Measurements from ENCODE around the gene ETV5.

ETV5 gene

DNA sequence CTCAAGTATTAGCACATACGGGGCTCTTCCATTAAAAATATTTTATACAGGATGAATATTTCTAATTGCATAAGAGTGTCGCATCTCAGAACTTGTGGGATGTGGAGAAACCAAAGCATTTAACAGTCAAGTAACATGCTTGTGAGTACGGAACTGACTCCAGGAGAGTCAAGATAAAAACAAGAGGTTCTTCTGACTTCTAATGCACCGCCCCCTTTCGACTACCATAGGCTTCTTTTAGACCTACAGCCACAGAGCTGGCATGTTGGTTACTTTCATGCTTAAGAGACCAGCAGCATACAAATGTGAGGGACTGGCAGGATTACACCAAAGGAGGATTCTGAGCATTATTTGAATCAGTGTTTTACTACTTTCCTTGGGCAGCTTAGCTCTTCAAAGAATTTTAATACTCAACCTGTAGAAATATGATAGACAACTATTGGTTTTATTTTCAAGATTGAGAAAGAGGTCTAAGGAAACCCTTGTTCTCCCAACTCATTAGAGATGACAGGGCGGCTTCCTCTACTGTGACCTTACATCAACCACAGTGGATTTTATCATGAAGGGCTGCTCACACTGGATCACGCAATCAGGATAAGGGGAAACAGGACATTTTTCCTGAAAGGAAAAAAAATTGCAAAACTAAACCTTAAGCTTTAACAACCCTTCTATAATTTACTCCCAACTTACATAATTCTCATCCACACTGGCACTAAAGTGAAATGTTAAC is 14.0 kb downstream of the ETV5 start:
- no peak for DNase-seq

DNA sequence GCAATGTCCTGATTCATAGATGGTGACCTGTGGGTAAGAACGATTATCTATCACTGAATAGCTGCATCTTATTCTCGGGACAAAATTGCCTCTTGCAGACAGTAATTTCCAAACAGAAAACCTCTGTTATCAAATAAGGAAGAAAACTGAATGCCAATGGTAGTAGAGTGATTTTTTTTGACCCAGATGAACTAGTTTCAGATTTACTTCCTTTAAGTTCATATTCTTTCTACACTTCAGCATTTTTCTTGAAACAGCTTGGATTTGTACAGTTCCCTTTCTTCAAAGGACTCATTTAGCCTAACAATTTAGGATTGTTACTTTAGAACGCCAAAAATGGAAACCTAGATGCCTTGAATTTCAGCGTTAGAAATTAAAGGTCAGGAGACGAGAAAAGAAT is 14.6 kb downstream of the ETV5 start:
- DNase-seq = no peak

DNA sequence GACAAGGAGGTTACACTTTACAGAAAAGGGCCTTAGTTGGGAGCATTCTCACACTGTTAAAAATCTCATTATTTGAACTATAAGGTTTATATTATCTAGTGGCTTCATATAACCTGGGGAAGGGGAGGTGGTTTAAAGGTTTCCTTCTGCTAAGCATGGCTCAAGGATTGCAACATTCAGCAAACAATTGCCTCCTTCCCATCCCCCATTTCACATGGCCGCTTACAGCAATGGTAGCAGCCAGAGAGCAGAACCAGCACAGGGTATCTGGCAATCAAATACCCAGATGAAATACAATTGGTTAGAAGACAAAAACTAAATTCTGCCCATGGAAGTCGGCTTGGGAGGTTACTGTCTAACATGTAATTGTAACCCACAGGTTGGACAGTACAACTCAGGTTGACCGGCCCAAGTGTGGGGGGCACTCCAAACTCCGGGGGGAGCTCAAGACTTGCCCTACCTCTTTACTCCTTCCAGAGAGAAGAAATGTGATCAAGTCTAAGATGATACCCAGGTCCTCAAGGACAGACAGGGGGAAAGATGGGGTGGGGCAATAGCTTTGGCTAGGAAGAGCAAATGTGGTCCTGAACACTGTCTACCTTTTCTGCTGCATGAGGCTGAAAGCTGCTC is 15.5 kb downstream of the ETV5 start:
- DNase-seq = no peak

- no peak for DNase-seq
Measured at GRCh38 chr3:186092360-186093070, 16.4 kb downstream of the ETV5 start.

DNA sequence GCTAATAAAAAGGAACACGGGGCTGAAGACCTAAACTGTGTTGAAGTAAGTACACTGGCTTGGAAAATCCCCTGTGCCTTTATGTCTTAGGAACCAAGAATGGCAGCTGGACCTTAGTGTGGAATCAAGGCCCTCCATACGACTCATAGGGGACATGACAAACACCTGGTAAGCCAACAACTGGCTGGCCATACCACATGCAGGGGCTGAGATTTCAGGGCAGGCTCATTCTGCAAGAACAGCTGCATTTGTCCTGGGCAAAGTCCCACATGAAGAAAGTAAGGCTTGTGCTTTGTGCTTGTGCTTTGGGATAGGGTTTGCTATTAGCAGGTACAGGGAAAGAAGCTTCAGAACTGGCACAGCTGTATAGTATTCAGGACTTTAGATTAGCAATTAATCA is 18.0 kb downstream of the ETV5 start:
- no peak for DNase-seq

GRCh38 chr3:186088335-186088734 is 20.6 kb downstream of the ETV5 start:
- no peak for DNase-seq

DNA sequence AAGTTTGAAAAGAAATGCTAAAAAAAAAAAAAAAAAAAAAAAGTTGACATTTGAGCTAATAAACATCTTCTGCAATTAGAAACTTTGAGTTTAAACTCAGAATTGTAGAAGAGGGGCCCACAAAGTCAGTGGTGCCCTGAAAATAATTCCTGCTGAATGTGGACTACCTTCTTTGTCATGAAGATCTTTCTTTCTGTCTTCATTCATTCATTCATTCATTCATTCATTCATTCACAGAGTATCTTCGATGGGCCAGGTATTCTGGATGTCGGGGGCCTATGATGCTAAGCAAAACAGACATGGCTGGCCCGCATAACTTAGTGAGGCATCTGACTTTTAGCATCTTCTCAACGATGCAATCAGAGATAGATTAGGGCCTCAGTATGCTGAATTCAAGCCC is 24.6 kb downstream of the ETV5 start:
- no peak for DNase-seq

- no peak for DNase-seq
Measured at GRCh38 chr3:186083746-186084145, 25.1 kb downstream of the ETV5 start.

- no peak for DNase-seq
Measured at GRCh38 chr3:186082150-186082549, 26.7 kb downstream of the ETV5 start.

DNA sequence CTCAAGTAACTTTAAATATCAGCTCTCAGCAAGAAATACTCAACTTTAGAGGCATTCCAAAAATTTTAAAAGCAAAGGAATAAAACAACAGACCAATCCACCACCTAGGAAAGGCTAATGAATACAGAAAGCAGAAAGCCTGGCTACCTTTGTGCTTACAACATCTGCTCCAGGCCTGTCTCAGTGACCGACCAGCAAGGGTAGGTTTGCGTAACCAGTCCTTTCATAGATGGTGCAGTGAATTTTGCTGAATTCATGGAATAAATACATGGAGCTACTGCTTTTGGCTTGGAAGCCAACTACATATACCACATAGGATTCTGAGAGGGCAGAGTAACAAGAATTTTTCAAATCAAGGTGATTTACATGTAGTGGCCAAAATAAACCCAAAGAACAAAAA is 27.2 kb downstream of the ETV5 start:
- DNase-seq = no peak

DNA sequence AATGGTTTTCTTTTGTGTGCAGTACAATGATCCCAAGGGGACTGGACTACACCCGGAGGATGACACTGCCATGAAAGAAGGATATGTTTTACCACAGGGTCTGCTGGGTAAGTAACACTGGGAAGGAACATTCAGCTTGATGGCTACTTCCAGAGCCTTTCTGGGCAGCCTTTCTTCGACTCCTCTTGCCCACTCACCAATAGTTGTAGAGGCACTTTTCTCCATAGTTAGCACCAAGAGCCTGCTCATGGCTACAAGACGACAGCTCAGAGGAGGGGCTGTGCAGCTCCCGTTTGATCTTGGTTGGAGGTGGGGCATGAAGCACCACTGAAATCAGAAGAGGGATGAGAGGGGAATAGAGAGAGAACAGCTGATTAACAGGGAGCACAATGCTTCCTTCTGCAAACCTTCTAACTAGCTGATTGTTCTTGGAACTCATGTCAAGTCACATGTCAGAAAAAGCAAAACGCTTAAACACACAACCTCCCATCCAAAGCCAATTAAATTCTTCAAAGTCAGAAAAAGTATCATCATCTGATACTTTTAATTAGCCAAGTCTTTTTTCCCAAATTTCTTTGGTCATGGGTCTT is 27.9 kb downstream of the ETV5 start:
- no peak for DNase-seq

GRCh38 chr3:186079925-186080324 is 29.0 kb downstream of the ETV5 start:
- no peak for DNase-seq

GRCh38 chr3:186077466-186077865 is 31.4 kb downstream of the ETV5 start:
- DNase-seq = no peak

DNA sequence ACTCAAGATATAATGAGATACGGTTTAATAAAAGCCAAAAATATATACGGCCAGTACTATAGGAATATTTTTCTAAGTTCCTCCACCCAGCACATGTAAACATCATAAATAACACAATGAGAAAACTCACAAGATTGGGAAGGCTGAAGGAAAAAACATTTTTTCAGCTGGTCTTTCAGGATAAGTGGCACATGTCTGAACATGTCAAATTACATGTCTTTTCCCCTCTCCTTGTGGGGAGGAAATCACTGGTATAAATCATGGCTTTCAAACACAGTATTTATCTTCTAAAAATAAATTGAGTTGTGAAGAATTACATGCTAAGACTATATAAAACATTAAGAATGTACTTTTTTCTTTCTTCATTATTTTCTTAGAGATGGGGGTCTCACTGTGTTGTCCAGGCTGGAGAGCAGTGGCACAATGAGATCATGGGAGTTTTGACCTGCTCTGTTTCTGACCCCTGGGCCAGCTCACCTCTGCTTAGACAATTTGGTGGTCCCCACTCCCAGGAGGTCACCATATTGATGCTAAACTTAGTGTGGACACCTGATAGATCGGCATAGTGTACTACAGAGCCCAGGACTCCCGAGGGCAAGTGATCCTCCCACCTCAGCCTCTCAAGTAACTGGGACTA is 32.8 kb downstream of the ETV5 start:
- no peak for DNase-seq

GRCh38 chr3:186075489-186075888 is 33.4 kb downstream of the ETV5 start:
- DNase-seq = no peak

GRCh38 chr3:186073641-186074040 is 35.2 kb downstream of the ETV5 start:
- DNase-seq = no peak

- no peak for DNase-seq
Measured at GRCh38 chr3:186070996-186071395, 37.9 kb downstream of the ETV5 start.

DNA sequence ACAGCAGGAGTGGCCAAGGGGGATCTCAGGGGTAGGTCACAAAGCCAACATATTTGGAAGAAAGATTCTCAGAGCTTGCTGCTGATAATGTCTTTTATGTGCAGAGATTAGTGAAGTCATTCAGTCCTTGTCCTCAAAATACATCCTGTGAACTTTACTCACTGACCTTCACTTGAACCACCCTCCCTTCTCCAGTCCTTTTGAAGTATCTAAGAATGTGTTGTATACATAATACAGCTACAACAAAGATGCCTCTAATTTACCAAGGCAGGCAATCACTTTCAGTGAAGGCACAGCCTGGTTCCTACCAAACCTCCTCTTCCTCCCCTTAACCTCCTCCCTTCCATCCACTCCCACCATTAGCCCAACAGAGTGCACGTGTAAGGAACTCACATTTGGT is 38.3 kb downstream of the ETV5 start:
- no peak for DNase-seq

DNA sequence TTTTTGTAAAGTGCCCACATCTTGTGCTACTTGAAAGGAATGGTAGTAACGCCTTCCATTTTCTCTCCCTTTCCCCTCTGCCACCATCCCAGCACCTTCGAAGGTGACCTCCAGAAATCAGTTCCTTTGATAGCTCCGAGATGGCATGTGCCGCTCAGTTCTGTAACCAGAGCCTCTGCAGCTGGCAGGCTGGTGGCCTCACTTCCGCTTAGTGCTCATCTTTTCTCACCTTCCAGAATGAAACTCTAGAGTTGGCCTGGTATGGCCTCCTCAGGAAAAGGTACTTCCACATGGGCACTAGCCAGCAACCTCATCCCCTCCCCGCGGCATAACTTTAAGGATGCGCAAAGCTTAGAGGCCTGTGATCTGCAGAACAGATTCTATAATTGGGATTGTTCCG is 38.8 kb downstream of the ETV5 start:
- no peak for DNase-seq

GRCh38 chr3:186069199-186069598 is 39.7 kb downstream of the ETV5 start:
- no peak for DNase-seq

- DNase-seq = no peak
Measured at GRCh38 chr3:186068243-186068552, 40.7 kb downstream of the ETV5 start.

DNA sequence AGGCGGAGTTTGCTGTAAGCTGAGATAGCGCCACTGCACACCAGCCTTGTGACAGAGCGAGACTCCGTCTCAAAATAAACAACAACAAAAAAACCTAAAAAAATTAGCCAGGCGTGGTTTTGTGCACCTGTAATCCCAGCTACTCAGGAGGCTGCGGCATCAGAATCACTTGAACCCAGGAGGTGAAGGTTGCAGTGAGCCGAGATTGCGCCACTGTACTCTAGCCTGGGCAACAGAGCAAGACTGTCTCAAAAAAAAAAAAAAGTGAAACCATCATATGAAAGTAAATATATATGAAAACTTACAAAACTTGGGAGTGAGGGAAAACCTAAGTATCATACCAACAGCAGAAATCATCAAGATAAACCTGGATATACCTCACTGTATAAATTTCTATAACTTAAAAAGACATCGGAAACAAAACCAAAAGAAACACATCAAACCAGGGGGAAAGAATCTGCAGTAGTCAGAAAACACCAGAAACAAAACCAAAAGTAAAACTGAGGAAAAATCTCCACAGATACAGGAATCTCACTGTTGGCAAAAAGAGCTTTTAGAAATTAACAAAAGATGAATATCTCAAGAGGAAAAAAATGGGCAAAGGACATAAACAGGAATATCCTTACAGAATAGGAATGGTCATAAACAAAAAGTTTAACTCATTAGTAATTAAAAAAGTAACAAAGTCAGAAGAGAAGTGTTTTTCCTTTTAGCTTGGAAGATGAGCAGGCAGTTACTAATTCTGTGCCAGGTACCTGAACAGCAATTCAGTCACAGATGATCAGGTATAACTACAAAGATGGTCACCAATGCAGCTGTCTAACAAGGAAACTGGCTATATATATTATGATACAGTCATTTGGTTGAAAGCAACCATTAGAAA is 41.3 kb downstream of the ETV5 start:
- DNase-seq = no peak

DNA sequence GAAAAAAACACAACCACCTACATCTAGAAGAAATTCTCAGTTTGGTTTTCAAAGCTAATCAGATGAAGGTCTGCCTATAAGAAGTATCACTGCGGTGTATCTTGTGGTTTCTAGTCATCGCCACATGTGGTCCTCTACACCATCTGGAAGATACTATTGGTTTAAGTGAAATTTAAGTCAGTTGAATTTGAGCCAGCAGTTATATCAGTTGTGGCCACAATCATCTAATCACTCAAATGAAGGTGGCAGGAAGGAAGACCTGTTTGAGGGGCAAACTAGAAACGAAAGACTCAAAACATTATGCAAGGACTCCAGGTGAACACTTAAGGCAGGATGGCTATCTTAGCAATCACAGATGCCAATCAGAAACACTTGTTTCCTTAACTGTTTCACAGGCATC is 48.7 kb downstream of the ETV5 start:
- DNase-seq = peak; percentile 52
